IPS-18a (cell line): ENCODE results near the gene ADGRA1.

Experiments
- H3K27ac ChIP-seq: one replicate; pipeline ENCODE4 v1.5.1; 2013; ENCODE audit warnings: low read length
- H3K27me3 ChIP-seq: one replicate; pipeline ENCODE4 v1.6.1; 2013; ENCODE audit warnings: mild to moderate bottlenecking, low read length; ENCODE audit not compliant: control insufficient read depth, insufficient read depth
- H3K36me3 ChIP-seq: one replicate; pipeline ENCODE4 v1.6.1; 2013; ENCODE audit warnings: low read depth, low read length; ENCODE audit not compliant: control insufficient read depth
- H3K4me1 ChIP-seq: one replicate; pipeline ENCODE4 v1.6.1; 2013; ENCODE audit warnings: low read depth, low read length; ENCODE audit not compliant: control insufficient read depth
- H3K4me3 ChIP-seq: one replicate; pipeline ENCODE4 v1.5.1; 2013; ENCODE audit warnings: low read length
- H3K9ac ChIP-seq: one replicate; pipeline ENCODE4 v1.6.1; 2013; ENCODE audit warnings: mild to moderate bottlenecking, low read length, moderate library complexity
- H3K9me3 ChIP-seq: one replicate; pipeline ENCODE4 v1.6.1; 2013; ENCODE audit warnings: low read depth, low read length; ENCODE audit not compliant: control insufficient read depth

ADGRA1 gene

DNA sequence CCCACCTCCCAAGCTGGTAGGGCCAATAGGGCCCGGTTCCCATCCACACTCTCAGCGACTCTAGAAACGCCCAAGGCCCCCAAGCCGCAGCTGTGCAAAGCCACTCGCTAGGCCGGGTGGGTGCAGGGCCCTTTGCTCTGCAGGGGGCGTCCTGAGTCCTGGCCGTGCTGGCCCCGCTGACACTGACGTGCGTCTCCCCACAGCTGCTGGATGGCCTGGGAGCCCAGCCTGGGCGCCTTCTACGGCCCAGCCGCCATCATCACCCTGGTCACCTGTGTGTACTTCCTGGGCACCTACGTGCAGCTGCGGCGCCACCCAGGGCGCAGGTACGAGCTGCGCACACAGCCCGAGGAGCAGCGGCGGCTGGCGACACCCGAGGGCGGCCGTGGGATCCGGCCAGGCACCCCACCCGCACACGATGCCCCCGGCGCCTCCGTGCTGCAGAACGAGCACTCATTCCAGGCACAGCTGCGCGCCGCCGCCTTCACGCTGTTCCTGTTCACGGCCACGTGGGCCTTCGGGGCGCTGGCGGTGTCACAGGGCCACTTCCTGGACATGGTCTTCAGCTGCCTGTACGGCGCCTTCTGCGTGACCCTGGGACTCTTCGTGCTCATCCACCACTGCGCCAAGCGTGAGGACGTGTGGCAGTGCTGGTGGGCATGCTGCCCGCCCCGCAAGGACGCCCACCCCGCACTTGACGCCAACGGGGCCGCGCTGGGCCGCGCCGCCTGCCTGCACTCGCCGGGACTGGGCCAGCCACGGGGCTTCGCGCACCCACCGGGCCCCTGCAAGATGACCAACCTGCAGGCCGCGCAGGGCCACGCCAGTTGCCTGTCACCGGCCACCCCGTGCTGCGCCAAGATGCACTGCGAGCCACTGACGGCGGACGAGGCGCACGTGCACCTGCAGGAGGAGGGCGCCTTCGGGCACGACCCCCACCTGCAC, 40.7 kb downstream of the ADGRA1 start:
- no peaks in the 10 kb centered on the region for H3K27me3 ChIP-seq
- no peaks in the 10 kb centered on the region for H3K36me3 ChIP-seq
- no peaks in the 10 kb centered on the region for H3K9me3 ChIP-seq
- no peak overlapping the region for H3K27ac ChIP-seq
- H3K9ac ChIP-seq = no peak overlapping the region
- peaks cover 3% of the 10 kb centered on the region for H3K4me1 ChIP-seq
- H3K4me3 ChIP-seq = no peak overlapping the region

DNA sequence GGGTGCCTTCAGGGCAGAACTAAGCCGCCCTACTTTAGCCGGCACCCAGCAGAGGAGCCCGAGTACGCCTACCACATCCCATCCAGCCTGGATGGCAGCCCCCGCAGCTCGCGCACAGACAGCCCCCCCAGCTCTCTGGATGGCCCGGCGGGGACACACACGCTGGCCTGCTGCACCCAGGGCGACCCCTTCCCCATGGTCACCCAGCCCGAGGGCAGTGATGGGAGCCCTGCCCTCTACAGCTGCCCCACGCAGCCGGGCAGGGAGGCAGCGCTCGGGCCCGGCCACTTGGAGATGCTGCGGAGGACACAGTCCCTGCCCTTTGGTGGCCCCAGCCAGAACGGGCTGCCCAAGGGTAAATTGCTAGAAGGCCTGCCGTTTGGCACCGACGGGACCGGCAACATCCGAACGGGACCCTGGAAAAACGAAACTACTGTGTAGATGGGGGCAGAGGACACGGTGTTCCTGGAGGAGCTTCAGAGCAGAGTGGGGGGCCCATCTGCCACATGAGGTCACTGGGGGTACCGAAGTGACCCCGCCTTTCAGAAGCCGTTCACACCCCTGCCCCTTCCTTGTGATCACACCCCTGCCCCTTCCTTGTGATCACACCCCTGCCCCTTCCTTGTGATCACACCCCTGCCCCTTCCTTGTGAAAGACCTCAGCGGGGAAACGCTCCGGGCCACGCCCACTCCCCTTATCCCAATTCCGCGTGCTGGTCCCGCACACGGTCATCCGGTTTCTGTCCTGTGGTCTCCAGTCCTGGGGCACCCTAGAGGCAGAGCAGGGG, 41.5 kb downstream of the ADGRA1 start:
- no peak overlapping the region for H3K27ac ChIP-seq
- H3K9me3 ChIP-seq = no peaks in the 10 kb centered on the region
- H3K4me3 ChIP-seq = no peak overlapping the region
- peaks cover 3% of the 10 kb centered on the region for H3K4me1 ChIP-seq
- H3K9ac ChIP-seq = no peak overlapping the region
- no peaks in the 10 kb centered on the region for H3K36me3 ChIP-seq
- no peaks in the 10 kb centered on the region for H3K27me3 ChIP-seq

DNA sequence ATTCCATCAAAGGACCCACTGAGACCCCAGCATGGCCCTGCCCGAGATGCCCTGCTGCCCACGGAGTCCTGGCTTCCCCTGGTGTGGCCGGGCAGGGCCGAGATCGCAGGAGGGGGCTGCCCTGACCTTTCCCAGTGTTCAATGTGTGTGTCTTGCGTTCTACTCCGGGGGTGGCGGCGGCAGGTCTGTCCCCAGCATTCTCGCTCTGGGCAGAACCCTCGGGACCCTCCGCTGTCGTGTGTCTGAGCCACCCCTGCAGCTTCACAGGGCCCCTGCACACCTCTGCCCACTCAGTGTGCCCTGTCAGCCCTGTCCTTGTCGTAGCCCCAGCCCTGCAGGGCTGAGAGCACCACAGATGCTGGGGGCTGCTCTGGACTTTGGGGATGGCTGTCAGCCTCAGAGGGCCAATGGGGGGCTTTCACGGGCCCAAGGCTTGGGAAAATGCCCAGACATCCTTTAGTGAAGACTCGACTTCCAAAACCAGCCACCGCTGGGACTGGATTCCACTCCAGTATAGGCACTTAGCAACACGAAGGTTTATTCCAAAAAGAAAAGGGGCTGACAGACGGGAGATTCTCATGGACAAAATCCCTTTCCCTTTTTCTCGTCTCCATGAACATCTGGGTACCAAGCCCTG, 42.3 kb downstream of the ADGRA1 start:
- no peak overlapping the region for H3K27ac ChIP-seq
- no peak overlapping the region for H3K9ac ChIP-seq
- H3K4me3 ChIP-seq = no peak overlapping the region
- peaks cover 3% of the 10 kb centered on the region for H3K4me1 ChIP-seq
- H3K27me3 ChIP-seq = no peaks in the 10 kb centered on the region
- no peaks in the 10 kb centered on the region for H3K9me3 ChIP-seq
- H3K36me3 ChIP-seq = no peaks in the 10 kb centered on the region

GRCh38 chr10:133130602-133131001, 42.9 kb downstream of the ADGRA1 start:
- no peaks in the 10 kb centered on the region for H3K9me3 ChIP-seq
- H3K27me3 ChIP-seq = no peaks in the 10 kb centered on the region
- no peak overlapping the region for H3K9ac ChIP-seq
- no peak overlapping the region for H3K4me3 ChIP-seq
- no peak overlapping the region for H3K27ac ChIP-seq
- H3K36me3 ChIP-seq = no peaks in the 10 kb centered on the region
- peaks cover 3% of the 10 kb centered on the region for H3K4me1 ChIP-seq

DNA sequence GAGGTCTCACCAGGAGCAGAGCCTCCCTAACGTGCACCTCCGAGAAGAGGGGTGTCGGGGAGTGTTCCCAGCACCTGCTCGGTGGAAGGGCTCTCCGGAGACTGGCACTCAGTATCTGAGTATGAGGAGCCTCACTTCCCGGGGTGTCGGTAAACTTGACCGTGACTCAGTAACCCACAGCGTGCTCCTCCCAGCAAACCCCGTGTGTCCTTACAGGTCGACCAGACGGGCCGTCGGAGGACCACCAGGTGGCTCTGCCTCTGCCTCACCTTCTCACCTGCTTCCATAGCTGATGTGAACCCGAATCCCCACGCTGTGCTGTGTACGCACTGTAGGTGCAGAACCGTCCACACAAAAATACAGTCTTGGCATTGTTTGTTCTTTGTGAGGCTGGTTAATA, 43.3 kb downstream of the ADGRA1 start:
- H3K36me3 ChIP-seq = no peaks in the 10 kb centered on the region
- H3K27ac ChIP-seq = no peak overlapping the region
- no peaks in the 10 kb centered on the region for H3K9me3 ChIP-seq
- peaks cover 3% of the 10 kb centered on the region for H3K4me1 ChIP-seq
- H3K27me3 ChIP-seq = no peaks in the 10 kb centered on the region
- H3K9ac ChIP-seq = no peak overlapping the region
- H3K4me3 ChIP-seq = no peak overlapping the region

DNA sequence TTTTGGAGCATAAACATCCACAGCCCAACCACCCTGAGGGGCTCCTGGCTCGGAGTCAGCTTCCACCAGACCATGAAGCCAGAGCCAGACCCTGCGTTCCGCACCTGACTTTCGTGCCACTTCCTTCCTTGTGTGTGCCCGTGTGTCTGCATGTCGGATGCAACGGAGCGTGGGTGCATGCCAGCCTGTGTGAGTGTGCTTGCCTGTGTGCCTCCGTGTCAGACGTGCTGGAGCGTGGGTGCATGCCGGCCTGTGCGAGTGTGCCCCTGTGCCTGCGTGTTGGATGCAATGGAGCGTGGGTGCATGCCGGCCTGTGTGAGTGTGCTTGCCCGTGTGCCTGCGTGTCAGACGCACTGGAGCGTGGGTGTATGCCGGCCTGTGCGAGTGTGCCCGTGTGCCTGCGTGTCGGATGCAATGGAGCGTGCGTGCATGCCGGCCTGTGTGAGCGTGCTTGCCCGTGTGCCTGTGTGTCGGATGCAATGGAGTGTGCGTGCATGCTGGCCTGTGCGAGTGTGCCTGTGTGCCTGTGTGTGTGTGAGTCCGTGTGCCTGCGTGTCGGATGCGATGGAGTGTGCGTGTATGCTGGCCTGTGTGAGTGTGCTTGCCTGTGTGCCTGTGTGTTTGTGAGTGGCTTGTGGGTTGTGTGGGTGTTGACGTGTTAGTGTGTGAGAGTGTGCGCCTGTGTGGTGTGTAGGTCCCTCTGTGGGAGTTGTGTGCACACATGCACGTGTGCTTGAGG, 44.2 kb downstream of the ADGRA1 start:
- no peak overlapping the region for H3K9ac ChIP-seq

GRCh38 chr10:133132473-133133291, 45.0 kb downstream of the ADGRA1 start:
- Histone ChIP-seq H3K27me3 (no peaks in the 10 kb centered on the region), H3K9ac (no peak overlapping the region), H3K9me3 (no peaks in the 10 kb centered on the region), H3K4me3 (no peak overlapping the region), H3K36me3 (no peaks in the 10 kb centered on the region), H3K4me1 (no peaks in the 10 kb centered on the region), H3K27ac (no peak overlapping the region)

More for the DNA sequence above, 44.2 kb downstream of the ADGRA1 start:
- H3K4me1 ChIP-seq = peaks cover 3% of the 10 kb centered on the region
- H3K27ac ChIP-seq = no peak overlapping the region
- no peak overlapping the region for H3K4me3 ChIP-seq
- H3K9me3 ChIP-seq = no peaks in the 10 kb centered on the region
- no peaks in the 10 kb centered on the region for H3K27me3 ChIP-seq
- no peaks in the 10 kb centered on the region for H3K36me3 ChIP-seq

GRCh38 chr10:133133471-133134231, 45.9 kb downstream of the ADGRA1 start:
- H3K9ac ChIP-seq = no peak overlapping the region
- H3K4me1 ChIP-seq = no peaks in the 10 kb centered on the region
- H3K36me3 ChIP-seq = no peaks in the 10 kb centered on the region
- no peaks in the 10 kb centered on the region for H3K9me3 ChIP-seq
- H3K4me3 ChIP-seq = no peak overlapping the region
- H3K27me3 ChIP-seq = no peaks in the 10 kb centered on the region
- no peak overlapping the region for H3K27ac ChIP-seq

DNA sequence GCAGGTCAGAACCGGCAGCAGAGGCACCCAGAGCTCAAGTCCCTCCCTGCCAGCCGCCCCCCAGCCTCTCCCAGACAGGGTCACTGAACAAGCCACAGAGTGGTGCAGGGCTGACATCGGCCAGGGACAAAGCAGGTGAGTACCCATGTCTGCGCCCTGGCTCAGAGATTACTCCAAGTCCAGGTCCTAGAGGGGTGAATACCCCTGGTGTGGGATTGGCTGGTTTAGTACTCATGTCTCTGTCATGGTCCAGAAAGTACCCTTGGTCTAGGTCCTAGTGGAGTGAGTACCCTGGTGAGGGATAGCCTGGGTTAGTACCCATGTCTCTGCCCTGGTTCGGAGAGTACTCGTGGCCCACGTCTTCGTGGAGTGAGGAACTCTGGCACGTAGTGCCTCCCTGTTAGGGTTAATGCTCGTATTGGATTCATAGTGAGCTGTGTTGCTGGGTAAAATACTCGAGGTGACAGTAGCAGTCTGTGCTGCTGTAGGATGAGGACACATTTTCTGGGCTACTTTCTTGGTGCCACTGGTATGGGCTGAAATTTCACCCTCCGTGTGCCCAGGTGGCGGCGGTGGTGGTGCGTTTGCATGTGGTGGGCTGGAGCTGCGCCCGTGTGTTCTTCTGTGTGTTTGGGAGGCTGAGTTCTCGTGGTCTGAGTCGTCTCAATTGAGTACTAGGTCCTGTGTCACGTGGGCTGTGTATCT, 46.8 kb downstream of the ADGRA1 start:
- no peak overlapping the region for H3K9ac ChIP-seq
- H3K36me3 ChIP-seq = no peaks in the 10 kb centered on the region
- H3K4me1 ChIP-seq = no peaks in the 10 kb centered on the region
- H3K4me3 ChIP-seq = no peak overlapping the region
- H3K9me3 ChIP-seq = no peaks in the 10 kb centered on the region
- H3K27ac ChIP-seq = no peak overlapping the region
- H3K27me3 ChIP-seq = no peaks in the 10 kb centered on the region

DNA sequence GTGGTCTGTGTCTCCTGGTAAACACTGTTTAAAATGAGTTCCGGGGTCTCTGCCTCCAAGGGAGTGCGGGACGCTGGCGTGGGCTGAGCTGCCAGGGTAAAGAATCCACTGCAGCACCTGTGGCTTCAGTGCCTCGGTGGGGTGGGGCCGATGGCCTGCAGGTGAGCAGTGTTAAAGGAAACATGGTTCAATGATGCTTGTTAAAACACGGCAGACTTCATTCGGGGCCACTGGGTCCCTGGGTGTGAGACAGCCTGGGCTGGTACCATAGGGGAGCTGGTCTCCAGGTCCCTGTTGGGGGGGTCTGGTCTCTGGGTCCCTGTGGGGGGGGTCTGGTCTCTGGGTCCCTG, 47.4 kb downstream of the ADGRA1 start:
- Histone ChIP-seq H3K4me3 (no peak overlapping the region), H3K9ac (no peak overlapping the region), H3K9me3 (no peaks in the 10 kb centered on the region), H3K36me3 (no peaks in the 10 kb centered on the region), H3K27ac (no peak overlapping the region), H3K4me1 (no peaks in the 10 kb centered on the region), H3K27me3 (no peaks in the 10 kb centered on the region)
